Stromal cell of bone marrow (primary cell): ENCODE measurements around the gene HIF1AN.

Experiments
- DNase-seq: peaks from one replicate; pipeline ENCODE4 v3.0.0-alpha.2; 2012; ENCODE audit warnings: low read depth

HIF1AN gene

DNA sequence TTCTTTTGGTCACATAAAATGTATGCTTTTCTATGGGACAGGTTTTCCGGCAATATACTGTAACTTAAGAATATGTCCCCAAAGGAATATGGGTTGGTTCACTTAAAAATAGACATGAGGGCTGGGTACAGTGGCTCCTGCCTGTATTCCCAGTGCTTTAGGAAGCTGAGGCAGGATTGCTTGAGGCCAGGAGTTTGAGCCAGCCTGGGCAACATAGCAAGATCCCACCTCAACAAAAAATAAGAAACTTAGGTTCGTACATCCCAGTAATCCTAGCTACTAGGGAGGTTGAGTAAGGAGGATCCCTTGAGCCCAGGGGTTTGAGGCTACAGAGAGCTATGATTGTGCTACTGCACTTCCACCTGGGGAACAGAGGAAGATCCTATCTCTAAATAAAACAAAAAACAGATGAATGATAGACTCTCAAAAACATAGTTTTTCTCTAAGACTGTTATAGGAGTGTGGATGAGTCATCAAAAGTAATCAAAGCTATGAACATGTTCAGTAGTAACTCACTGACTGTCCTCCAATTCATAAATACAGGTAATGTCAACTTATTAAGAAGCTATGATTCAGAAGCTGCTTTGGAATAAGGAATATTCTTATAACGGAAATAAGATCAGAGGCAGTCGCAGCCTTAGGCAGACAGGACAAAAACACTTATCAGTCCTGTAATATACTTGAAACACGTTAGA, 13.5 kb upstream of the HIF1AN start:
- no peak for DNase-seq

DNA sequence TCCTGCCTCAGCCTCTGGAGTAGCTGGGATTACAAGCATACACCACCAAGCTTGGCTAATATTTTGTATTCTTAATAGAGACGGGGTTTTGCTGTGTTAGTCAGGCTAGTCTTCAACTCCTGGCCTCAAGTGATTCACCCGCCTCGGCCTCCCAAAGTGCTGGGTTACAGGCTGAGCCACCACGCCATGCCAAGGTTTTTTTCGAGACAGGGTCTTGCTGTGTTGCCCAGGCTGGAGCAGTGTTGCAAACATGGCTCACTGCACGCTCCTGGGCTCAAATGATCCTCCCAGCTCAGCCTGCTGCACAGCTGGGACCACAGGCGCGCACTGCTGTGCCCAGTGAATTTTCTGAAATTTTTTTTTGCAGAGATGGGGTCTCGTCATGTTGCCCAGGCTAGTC, 12.8 kb upstream of the HIF1AN start:
- DNase-seq, result no peak

DNA sequence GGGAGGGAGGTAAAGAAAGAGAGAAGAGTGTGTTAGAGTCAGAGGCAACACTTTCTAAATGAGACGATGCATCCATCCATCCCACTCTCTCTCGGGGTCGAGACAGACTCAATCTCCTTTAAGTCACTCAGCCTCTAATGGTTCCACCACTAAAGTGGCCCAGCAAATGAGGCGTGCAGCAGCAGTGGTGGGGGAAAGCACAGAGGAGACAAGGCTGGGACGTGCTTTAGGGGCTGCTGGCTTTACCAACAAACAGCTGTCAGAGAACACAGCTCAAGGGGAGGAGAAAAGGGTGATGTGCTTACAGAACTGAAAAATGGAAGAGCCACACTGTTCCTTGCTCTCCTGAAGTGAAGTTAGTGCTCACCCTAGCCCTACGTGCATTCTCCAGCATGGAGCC, 11.5 kb upstream of the HIF1AN start:
- no peak for DNase-seq

DNA sequence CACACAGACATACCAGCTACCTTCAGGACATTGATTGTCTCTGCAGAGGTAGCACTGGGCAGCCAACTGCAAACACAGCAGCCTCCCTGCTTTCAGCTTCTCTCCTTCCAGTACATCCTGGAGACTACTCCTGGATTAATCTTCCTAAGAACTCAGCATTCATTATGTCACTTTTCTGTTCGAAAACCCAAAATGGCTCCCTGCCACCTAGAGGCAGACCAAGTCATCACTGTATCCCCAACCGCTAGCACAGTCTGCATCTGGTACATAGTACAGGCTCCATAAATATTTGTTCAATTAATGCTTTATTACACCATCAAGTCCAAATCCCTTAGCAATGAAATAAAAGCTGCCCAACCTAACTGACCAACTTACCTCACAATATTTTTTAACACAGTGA, 11.1 kb upstream of the HIF1AN start:
- no peak for DNase-seq

DNA sequence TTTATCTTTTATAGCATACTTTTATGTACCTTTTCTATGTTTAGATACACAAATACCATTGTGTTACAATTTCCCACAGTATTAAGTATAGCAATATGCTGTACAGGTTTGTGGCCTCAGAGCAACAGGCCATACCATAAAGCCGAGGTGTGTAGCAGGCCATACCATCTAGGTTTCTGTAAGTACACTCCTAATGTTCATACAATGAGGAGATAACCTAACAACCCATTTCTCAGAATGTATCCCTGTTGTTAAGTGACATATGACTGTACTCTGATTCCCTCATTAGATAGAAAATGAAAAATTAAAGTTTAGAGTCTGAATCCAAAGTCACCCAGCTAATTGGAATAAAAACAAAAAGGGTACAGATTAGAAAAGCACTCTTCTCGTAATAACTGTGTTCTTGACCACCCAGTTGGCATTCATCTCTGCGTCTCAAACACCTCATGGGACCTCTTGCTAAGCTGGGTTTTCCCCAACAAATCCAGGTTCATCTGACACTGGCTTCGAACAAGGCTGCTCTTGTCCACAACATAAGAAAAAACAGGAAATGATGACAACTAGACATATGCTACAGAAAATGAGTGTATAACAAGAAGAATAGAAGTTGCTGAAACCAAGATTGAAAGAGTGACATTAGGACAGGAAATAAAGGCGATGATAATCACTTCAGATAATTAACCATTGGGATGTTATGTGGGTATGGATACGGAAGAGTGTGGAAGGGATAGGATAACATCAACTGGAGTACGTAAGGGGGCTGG, 7.4 kb upstream of the HIF1AN start:
- no peak for DNase-seq

DNA sequence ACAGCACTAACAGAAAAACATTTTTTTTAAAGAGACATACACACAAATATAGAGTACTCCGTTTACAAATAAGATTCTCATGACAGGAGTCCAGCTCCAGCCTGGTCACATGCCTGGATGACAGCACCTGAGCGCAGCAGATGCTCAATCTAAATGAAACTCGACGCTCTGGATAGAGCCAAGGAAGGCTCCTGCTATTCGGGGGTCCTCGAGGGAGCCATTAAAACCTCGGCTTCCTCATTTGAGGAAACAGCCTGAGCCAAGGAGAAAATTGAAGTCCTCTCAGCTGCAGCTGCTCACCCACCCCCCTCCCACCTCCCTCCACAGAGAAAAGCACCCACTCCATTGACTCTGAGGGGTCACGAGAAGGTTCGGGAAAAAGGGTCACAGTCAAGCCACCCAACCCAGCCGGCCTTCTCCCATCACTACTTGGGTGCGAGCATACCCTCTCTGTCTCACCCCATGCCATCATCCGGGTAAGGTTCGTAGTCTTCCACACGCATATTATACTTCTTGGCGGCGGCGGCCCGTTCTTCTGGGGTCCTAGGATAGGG, 6.7 kb upstream of the HIF1AN start:
- DNase-seq, result no peak

DNA sequence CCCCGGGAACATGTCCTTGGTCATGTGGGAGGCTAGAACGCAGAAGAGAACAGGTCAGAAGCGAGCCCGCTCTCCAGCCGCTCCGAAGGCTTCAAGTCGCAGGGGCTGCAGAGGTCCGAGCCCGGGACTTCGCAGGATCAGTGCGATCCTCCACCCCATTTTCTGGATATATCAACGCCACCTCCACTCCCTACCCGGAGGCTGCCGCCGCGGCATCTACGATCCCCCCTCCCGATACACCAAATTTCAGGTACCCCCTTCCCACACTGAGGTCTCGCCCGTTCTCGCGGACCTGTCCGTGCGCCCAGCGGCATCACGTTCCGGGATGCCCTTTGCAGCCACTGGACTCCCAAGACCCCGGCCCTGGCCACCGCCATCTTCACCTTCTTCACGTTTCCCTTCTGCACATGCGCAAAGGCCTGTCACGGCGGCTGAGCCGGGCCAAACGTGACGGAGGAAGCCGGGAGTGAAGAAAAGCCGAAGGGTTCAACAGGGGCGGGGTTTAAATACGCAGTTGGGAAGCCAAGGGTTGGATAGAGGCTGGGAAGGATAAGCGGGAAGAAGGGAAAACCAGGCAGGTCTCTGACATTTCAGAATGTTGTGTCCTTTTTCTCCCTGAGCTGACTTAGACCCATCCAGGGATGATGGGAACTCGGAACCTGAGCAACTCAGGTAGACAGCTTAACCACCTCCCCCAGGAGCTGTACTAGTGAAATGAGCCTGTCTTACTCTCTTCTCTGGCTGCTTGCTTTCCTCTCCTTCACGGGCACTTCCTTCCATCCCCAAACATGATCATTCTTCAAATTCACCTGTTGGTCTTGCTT, 6.1 kb upstream of the HIF1AN start, which contains the start of gene NDUFB8:
TSS of gene NDUFB8 (minus strand) at position 397 of the 824 bp plus-strand sequence. CDS start at position 377, 20 bp downstream.
- peak; percentile 77 for DNase-seq

DNA sequence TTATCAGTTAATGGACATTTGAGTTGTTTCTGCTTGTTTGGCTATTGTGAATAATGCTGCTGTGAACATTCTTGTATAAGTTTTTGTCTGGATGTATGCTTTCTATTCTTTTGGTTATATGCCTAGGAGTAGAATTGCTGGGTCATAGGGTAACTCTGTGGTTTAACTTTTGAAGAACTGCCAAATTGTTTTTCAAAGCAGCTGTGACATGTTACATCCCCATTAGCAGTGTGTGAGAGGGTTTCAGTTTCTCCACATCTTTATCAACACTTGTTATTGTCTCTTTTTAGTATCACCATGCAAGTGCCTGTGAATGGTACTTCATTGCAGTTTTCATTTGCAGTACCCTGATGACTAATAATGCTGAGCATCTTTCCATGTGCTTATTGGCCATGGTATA, 4.0 kb upstream of the HIF1AN start:
- DNase-seq, result no peak

DNA sequence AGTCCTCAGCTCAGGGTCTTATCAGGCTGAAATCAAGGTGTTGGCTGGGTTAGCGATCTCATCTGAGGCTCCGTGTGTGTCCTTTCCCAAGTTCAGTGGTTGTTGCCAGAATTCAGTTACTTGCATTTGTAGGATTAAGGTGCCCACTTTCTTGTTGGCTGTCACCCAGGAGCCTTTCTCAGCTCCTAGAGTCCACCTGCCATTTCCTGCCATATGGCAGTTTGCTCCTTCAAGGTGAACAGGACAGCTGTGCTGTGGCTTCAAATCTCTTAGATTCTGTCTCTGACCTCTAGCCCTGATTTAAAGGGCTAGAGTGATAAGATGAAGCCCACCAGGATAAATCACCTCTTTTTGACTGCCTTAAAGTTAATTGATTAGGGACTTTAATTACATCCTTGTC, 1.0 kb upstream of the HIF1AN start:
- no peak for DNase-seq

DNA sequence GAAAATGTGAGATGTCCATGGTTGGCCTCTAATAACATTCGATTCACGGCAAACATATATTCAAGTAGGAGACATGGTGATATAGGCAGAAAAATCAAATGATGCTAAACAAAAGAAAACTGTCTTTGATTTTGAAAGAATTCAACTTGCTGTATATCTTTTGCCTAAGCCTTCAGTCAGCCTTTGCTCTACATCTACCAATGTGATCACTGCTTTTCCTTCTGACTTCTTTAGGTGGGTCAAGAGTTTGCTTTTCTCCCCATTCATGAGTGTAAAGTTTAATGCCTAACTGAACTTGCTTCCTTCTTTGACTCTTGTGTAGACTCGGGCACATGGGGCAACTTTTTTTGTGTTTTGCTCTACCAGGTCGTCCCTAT, 417 bp upstream of the HIF1AN start:
- DNase-seq, result no peak

DNA sequence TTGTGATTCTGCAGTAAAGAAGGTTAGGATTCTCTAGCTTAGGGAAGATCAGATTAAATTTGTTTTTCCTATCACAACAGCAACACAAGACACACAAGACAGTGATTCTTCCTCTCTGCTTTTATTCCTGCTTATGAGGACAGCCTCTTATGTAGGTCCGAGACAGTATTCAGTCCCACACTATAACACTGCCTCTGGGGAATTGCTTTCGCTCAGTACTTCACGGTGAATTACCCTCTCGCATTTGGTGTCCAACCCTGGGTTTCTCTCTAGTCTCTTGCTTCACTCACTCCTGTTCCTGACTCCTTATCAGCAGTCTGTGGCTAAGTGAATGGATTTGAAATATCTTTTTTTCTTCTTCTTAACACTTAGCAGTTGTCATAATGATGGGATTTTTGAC, 1.7 kb downstream of the HIF1AN start:
- no peak for DNase-seq

DNA sequence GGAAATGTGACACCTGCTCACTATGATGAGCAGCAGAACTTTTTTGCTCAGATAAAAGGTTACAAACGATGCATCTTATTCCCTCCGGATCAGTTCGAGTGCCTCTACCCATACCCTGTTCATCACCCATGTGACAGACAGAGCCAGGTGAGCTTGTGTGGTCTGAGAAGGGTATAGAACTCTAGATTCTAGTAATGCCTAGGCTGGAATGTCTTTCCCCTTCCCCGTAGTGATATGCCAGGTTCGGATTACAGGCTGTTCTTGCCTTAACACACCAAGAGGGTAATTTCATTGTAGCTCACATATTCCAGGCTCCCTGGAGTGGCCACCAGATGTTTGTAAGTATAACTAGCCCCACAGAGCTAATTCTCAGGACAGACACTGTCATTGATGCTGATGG, 9.2 kb downstream of the HIF1AN start:
- no peak for DNase-seq

DNA sequence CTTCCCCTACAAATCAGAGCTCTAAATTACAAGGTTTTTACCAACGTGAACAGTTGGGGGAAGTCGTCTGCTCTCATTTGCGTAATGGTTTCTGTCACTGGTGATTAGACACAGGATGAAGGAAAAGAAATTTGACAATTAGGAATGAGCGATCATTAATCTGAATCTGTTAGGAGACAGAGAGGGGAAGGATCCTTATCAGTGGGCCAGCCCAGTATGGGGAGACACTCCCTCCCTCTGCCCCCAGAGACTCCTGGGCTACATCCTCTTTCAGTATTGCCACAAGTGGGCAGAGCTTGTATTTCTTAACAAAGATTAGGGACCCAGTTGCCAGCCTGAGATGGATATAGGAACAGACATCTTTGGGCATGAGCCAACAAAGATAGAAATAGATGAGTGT, 15.5 kb downstream of the HIF1AN start:
- DNase-seq, result no peak

DNA sequence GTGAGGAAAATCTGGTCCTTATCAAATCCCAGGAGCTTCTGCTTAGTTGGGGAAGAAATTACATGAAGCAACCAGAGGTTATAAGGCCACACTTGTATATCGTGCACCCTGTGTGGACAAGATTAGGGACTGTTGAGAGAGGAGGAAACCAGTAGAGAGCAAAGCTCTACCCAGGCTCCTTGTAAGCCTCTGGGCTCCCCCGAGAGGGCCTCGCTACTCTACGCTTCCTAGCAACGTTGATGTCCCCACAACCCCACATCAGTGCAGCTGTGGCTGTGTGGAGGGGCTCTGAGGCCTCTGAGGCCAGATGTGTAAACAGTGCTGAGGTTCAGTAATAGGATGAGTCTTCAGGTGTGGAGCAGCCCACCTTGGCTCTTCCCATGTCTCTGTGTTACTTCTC, 16.0 kb downstream of the HIF1AN start:
- DNase-seq, result no peak

DNA sequence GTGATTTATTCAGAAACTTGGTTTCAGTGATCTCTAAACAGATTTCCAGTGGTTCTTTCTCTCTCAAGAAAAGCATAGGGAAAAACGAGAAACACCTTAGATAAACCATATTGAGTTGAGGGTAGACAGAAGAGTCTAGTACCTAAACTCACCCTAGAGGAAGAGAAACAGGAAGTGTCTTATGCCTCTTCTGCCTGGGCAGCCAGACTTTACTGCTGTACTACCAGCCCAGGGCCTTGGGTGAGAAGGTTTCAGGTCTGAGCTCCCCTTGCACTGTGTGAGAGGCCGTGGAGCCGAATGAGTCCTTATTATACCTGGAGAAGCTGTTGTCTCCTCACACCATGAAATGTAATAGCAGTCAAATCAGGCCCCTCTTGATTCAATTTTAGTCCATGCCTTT, 18.2 kb downstream of the HIF1AN start:
- DNase-seq, result no peak

DNA sequence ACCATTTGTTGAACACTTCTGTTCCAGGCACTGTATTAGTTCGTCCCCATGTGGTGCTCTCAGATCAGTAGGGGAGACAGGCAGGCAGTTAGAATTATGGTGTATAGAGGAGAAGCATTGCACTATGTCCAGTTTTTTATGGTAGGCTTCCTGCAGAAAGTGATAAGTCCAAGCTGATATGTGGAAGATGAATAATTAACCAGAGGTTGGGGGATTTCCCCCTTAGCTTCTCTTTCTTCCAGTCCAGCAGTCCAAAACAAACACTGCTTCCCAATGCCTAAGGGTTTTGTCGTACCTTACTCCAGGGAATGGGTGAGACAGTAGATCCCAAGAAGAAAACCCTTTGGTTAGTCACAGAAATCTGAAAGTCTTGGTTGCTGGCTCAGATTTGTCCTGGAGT, 19.2 kb downstream of the HIF1AN start:
- DNase-seq, result no peak

DNA sequence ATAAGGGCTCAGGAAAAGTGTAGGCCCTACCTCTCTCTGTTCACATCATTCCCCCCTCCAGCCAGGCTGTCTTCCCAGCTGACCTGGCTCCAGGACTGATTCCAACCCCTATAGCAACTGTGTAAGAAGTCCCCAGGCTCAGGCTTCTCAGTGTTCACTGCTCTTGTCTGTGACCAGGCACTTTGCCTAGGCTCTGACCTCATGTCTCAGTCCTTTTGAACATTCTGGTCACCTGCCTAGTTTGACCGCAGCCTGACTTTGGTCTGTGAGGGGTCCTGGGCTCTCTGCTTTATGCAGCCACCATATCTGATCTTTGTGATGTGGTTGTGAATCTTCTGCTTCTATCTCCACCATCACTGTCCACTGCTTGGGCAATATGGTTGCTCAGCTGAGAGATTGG, 24.5 kb downstream of the HIF1AN start:
- DNase-seq, result no peak

DNA sequence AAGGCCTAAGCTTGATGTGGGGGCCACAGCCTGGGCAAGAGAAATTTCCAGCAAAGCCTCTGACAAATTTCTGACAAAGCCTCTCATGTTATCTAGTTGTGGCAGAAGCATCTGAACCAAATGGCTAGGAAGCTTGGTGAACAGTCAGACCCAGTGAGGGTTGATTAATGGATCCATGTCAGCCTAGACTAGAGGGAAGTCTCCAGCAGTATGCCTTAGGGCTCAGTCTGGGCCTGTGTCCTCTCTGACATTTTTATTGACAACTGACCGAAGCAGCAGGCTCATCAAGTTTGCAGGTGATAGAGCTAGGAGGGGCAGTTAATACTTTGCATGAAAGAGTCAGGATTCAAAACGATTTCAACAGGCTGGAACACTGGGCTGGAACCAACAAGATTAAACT, 25.3 kb downstream of the HIF1AN start:
- DNase-seq, result no peak

DNA sequence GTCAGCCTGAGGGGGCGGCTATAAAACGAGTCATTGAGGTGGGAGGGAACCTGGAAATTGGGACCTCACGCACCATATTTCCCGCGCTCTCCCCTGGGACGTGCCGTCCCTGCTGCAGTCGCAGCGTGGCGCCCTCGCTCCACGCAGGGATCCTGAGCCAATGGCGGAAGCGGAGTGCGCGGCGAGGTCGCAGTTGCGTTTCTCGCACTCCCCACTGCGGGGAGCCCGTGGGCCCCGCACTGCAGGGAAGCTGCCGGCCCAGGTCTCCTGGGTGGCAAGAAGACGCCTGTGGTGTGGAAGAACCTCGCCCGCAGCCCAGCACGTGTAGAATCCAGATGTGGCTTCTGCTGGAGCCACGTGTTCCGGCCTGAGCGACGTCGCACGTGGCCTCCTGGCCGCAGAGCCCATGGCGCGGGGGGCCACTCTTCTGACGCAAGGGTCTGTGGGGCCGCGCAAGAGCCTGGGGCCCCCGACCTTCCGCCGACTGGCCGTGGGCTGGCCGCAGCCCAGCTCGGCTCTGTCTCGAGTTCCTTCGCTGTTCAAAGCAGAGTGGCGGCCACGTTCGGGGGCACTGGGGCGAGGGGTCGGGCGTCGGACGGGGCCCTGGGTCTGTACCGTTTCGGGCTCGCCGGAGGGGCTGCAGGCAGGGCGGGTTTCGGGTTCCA, 26.4 kb downstream of the HIF1AN start:
- DNase-seq, result peak; percentile 10

DNA sequence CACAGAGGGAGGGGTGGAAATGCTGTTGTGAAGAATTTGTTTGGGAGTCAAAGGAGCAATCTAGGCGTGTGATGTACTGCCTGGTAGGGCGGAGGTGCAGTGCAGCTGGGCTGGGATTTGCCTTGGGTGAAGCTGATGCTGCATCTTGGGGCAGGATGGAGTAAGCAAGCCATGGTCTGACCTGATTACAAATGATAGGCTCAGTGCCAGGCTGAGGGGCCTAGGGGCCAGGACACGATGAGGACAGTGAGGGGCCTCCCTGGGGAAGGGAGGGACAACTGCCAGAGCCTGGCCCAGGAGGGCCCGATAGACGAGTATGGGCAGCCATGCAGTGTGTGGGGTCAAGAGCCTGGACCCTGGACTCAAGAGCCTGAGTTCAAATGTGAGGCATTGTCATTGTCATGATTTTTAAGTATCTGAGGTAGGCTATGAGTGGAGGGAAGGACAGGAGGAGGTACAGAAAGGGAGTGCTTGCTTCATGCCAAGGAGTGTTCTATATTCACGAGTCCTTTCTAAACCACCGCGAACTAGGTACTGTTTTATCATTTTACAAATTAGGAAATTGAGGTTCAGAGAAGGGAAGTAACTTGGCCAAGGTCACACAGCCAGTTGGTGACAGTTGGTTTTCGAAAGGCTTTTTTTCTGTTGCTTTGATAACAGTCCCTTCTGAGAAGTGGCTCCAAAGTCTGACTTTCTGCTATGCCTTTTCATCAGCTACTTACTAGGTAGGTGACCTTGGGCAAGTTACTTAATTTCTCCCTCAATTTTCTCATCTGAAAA, 29.7 kb downstream of the HIF1AN start:
- DNase-seq, result no peak

DNA sequence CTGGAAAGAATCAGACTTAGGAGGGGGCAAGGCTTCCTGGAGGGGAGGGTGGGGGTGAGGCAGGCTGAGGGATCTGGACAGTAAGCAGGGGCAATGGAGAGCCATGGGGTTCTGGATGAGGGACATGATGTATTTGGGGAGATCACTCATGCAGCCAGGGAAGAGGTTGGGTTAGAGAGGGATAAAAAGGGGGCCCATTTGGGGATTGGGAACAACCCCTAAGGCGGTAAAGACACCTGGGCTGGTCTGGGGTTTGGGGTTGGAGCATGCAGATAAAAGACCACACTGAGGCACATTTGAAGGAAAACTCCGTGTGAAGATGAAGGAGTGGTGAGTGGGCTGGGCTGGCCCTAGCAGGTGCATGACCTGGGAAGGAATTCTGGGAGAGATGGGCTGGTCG, 30.8 kb downstream of the HIF1AN start:
- no peak for DNase-seq
